WTC11 (cell line): ENCODE results near the gene SPESP1. TPM values are rescaled to one million over a fixed set of nuclear protein-coding genes. Genes with fewer than 3 reads are reported as not detected.

Source experiments
- ATAC-seq: fragments of 200-7000 bp; cut with Tn5 transposase; 2 replicates; pipeline ENCODE4 v1.10.0; 2021; ENCODE audit warnings: mild to moderate bottlenecking, moderate library complexity
- CTCF ChIA-PET: fragments of 300-600 bp; sonication (Branson Sonifier 250); formaldehyde crosslinking; loops from one replicate; lab custom pipeline; 2021; ENCODE audit warnings: antibody characterized with exemption; lab: Charles Lee
- POLR2A ChIA-PET: fragments of 350-600 bp; sonication (Branson Sonifier 250); formaldehyde crosslinking; loops from one replicate; lab custom pipeline; 2021; ENCODE audit warnings: antibody characterized with exemption; lab: Charles Lee
- DNase-seq: peaks from one replicate; pipeline ENCODE4 v3.0.0; 2021; ENCODE audit warnings: low spot score
- H3K27ac Mint-ChIP-seq: 2 replicates; pipeline ENCODE4 v1.8.0; 2021; ENCODE audit warnings: mixed read lengths
- H3K27me3 Mint-ChIP-seq: 2 replicates; pipeline ENCODE4 v1.8.0; 2021; ENCODE audit warnings: low read depth, mild to moderate bottlenecking, moderate library complexity, mixed read lengths
- H3K36me3 Mint-ChIP-seq: 2 replicates; pipeline ENCODE4 v1.8.0; 2021; ENCODE audit warnings: mixed read lengths
- H3K4me1 Mint-ChIP-seq: 2 replicates; pipeline ENCODE4 v1.8.0; 2022; ENCODE audit warnings: mixed read lengths
- H3K4me3 Mint-ChIP-seq: 2 replicates; pipeline ENCODE4 v1.8.0; 2021; ENCODE audit warnings: mild to moderate bottlenecking, moderate library complexity, mixed read lengths
- H3K9me3 Mint-ChIP-seq: 2 replicates; pipeline ENCODE4 v1.8.0; 2021; ENCODE audit warnings: mixed read lengths
- CREB1 ChIP-seq: sonication (generic); formaldehyde crosslinking; IDR thresholded peaks from 2 replicates; pipeline ENCODE4 v1.8.0; 2023; ENCODE audit warnings: mild to moderate bottlenecking, missing genetic modification reagents
- CREM ChIP-seq: sonication (generic); formaldehyde crosslinking; IDR thresholded peaks from 2 replicates; pipeline ENCODE4 v1.8.1; 2022; ENCODE audit warnings: mild to moderate bottlenecking, missing genetic modification reagents, moderate library complexity
- EMX1 ChIP-seq: fragments of 250-450 bp; sonication (Bioruptor Pico); IDR thresholded peaks from 2 replicates; pipeline ENCODE4 v1.8.0; 2021; ENCODE audit warnings: mild to moderate bottlenecking
- ESRRA ChIP-seq: sonication (generic); formaldehyde crosslinking; IDR thresholded peaks from 2 replicates; pipeline ENCODE4 v1.8.1; 2022; ENCODE audit warnings: mild to moderate bottlenecking, missing genetic modification reagents, borderline replicate concordance
- GTF2I ChIP-seq: fragments of 250-450 bp; sonication (Bioruptor Pico); conservative IDR thresholded peaks from 2 replicates; pipeline ENCODE4 v1.4.0; 2021; ENCODE audit warnings: mild to moderate bottlenecking
- HMGA2 ChIP-seq: fragments of 250-450 bp; sonication (Bioruptor Pico); IDR thresholded peaks from 2 replicates; pipeline ENCODE4 v1.4.0; 2021; ENCODE audit warnings: mild to moderate bottlenecking, moderate library complexity
- MAX ChIP-seq: sonication (generic); formaldehyde crosslinking; IDR thresholded peaks from 2 replicates; pipeline ENCODE4 v1.8.0; 2022; ENCODE audit warnings: mild to moderate bottlenecking, missing genetic modification reagents
- MLX ChIP-seq: sonication (generic); formaldehyde crosslinking; IDR thresholded peaks from 2 replicates; pipeline ENCODE4 v1.8.1; 2023; ENCODE audit warnings: mild to moderate bottlenecking, missing genetic modification reagents, moderate library complexity
- MXD4 ChIP-seq: fragments of 250-450 bp; sonication (Bioruptor Pico); IDR thresholded peaks from 2 replicates; pipeline ENCODE4 v1.8.0; 2021; ENCODE audit warnings: mild to moderate bottlenecking, moderate library complexity, borderline replicate concordance
- PRDM15 ChIP-seq: sonication (generic); formaldehyde crosslinking; IDR thresholded peaks from 2 replicates; pipeline ENCODE4 v1.8.0; 2022; ENCODE audit warnings: missing genetic modification reagents
- SMAD4 ChIP-seq: sonication (generic); formaldehyde crosslinking; IDR thresholded peaks from 2 replicates; pipeline ENCODE4 v1.8.0; 2022; ENCODE audit warnings: mild to moderate bottlenecking, missing genetic modification reagents
- TCF7 ChIP-seq: sonication (generic); formaldehyde crosslinking; IDR thresholded peaks from 2 replicates; pipeline ENCODE4 v1.8.0; 2022; ENCODE audit warnings: mild to moderate bottlenecking, low read depth, missing genetic modification reagents, moderate library complexity
- TEAD1 ChIP-seq: sonication (generic); formaldehyde crosslinking; IDR thresholded peaks from 2 replicates; pipeline ENCODE4 v1.8.0; 2022; ENCODE audit warnings: mild to moderate bottlenecking, missing genetic modification reagents
- TP53 ChIP-seq: sonication (generic); formaldehyde crosslinking; IDR thresholded peaks from 2 replicates; pipeline ENCODE4 v1.8.1; 2023; ENCODE audit warnings: mild to moderate bottlenecking, missing genetic modification reagents
- USF1 ChIP-seq: sonication (generic); formaldehyde crosslinking; IDR thresholded peaks from 2 replicates; pipeline ENCODE4 v1.8.0; 2022; ENCODE audit warnings: mild to moderate bottlenecking, missing genetic modification reagents
- ZMAT4 ChIP-seq: fragments of 250-450 bp; sonication (Bioruptor Pico); IDR thresholded peaks from 2 replicates; pipeline ENCODE4 v1.9.0; 2021; ENCODE audit warnings: mild to moderate bottlenecking
- ZNF121 ChIP-seq: sonication (generic); formaldehyde crosslinking; IDR thresholded peaks from 2 replicates; pipeline ENCODE4 v1.8.0; 2023; ENCODE audit warnings: missing genetic modification reagents
- ZNF263 ChIP-seq: sonication (generic); formaldehyde crosslinking; IDR thresholded peaks from 2 replicates; pipeline ENCODE4 v1.8.1; 2022; ENCODE audit warnings: low read depth, mild to moderate bottlenecking, moderate library complexity, missing genetic modification reagents
- ZNF396 ChIP-seq: fragments of 250-450 bp; sonication (Bioruptor Pico); IDR thresholded peaks from 2 replicates; pipeline ENCODE4 v1.8.0; 2021; ENCODE audit warnings: mild to moderate bottlenecking, moderate library complexity, borderline replicate concordance
- total RNA-seq: library from RNA; stranded (reverse); gene quantifications from 3 replicates; pipeline ENCODE4 v1.2.3, GENCODE V29; 2021
- TF ChIP-seq, protein P1 (sequence below): fragments of 250-450 bp; sonication (Bioruptor Pico); conservative IDR thresholded peaks from 2 replicates; pipeline ENCODE4 v1.9.0; 2021; ENCODE audit warnings: mild to moderate bottlenecking

SPESP1 gene
- total RNA-seq, 1 experiment from 2014 or later = not detected

- peaks cover 36% of the 10 kb centered on the region for H3K27me3 Mint-ChIP-seq
- POLR2A ChIA-PET = no interaction called here
- H3K4me1 Mint-ChIP-seq = peaks cover 18% of the 10 kb centered on the region
- DNase-seq = no peak
- H3K36me3 Mint-ChIP-seq = peaks cover 21% of the 10 kb centered on the region
- no peak overlapping the region for H3K4me3 Mint-ChIP-seq
- TF ChIP-seq CREB1 (CRISPR knock-in tag) (no peak), TP53 (no peak), CREM (CRISPR knock-in tag) (no peak), ESRRA (CRISPR knock-in tag) (no peak)
- no peak for ATAC-seq
- H3K27ac Mint-ChIP-seq = no peak overlapping the region
- CTCF ChIA-PET = no interaction called here
- H3K9me3 Mint-ChIP-seq = peaks cover 31% of the 10 kb centered on the region
These were observed 57.4 kb downstream of the SPESP1 start for GRCh38 chr15:68987676-68988075.

DNA sequence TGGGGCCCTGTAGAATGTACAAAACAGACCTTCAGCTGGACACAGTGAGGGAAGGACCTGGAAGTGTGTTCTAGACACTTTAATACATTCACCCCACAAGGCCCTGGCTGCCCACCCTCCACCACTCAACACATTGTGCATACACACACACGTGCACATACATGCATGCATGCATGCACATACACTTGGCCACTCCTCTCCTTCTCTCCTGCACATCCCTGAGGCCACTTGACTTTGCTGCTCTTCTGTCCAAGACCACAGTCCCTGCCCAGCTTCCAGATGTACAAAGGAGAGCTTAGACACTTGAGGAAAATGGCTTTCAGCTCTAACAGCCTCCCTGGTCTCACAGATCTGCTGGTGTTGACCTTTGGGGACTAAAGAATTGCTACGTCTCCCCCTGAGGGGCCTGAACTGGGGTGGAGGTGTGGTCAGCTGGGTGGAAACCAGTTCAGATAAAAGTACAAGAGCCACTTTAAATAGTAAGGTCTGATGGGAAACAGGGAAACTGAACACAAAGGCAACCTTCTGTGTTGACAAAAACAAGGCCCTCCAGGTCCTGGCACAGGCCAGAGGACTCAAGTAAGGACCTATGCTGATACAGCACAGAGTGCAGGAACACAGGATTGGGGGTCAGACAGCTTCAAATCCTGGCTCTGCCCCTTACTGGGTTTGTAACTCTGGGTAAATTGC, 59.4 kb downstream of the SPESP1 start:
- H3K27me3 Mint-ChIP-seq = peaks cover 35% of the 10 kb centered on the region
- ChIA-PET CTCF (interaction anchor here (1.0 to 2.1 kb wide), 4 partner anchors 42 to 316 kb away, joined by 3 to 14 read pairs (median 4); no protein-coding TSS in a partner anchor), POLR2A (no interaction called here)
- no peak for DNase-seq
- no peak for ATAC-seq
- TF ChIP-seq SMAD4 (CRISPR knock-in tag) = no peak
- no peak for TF ChIP-seq ZNF396 (CRISPR knock-in tag)
- TF ChIP-seq MXD4 (CRISPR knock-in tag) = no peak
- TF ChIP-seq GTF2I (CRISPR knock-in tag) = no peak
- no peak for TF ChIP-seq MLX
- no peak for TF ChIP-seq ZNF263
- no peak for TF ChIP-seq TCF7
- no peak for TF ChIP-seq EMX1
- no peak for TF ChIP-seq MAX
- TF ChIP-seq, protein P1, sequence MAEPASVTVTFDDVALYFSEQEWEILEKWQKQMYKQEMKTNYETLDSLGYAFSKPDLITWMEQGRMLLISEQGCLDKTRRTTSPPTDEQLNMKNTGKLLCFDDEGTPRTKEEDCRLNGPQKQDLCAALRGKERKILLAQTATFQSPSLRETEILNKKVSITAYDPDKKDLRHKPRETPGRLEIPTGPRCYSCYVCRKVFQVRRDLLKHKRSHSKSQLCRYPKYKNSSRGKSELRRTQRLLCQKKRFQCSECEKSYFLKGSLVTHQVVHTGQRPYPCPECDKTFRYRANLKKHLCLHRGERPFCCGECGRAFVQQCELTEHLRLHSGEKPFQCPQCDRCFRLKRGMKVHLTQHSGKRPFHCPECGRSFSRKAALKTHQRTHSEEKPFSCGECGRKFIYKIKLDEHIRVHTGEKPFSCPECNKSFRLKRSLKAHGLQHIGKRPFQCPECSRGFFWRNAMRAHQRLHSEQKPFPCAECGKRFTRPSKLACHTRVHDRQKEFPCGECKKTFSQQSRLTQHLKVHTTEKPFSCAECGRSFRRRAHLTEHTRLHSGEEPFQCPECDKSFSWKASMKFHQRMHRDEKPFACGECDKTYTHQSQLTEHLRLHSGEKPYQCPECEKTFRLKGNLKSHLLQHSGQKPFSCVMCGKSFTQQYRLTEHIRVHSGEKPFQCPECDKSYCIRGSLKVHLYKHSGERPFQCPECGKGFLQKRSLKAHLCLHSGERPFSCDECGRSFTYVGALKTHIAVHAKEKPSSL (CRISPR knock-in tag) = no peak
- TF ChIP-seq TEAD1 (CRISPR knock-in tag) = no peak
- TF ChIP-seq ZNF121 (CRISPR knock-in tag) = no peak
- no peak for TF ChIP-seq USF1 (CRISPR knock-in tag)
- no peak for TF ChIP-seq ZMAT4
- TF ChIP-seq TP53 = no peak
- no peak for TF ChIP-seq PRDM15 (CRISPR knock-in tag)
- no peak for TF ChIP-seq HMGA2
- H3K9me3 Mint-ChIP-seq = peaks cover 26% of the 10 kb centered on the region
- H3K4me1 Mint-ChIP-seq = peaks cover 19% of the 10 kb centered on the region
- H3K36me3 Mint-ChIP-seq = peaks cover 21% of the 10 kb centered on the region
- H3K27ac Mint-ChIP-seq = no peak overlapping the region
- H3K4me3 Mint-ChIP-seq = no peak overlapping the region
